ENCODE results near the gene HCCS. TPM values are rescaled to one million over a fixed set of nuclear protein-coding genes. Genes with fewer than 3 reads are reported as not detected.

HCCS gene
- 14.5 and 22.3 TPM in 2 replicates for total RNA-seq

GRCh38 chrX:11111037-11111851 is at the start of gene HCCS:
TSS of gene HCCS (plus strand) at chrX:11111332. CDS start at chrX:11112061, 729 bp downstream.

Small RNA genes lying within 50 kb of the gene (small RNA-seq; reads per million reads assigned to genes)
- gene RF00019 (not detected), gene RF02271 (not detected)

Other genes with a start within 250 kb of the HCCS start
- not detected in 2 replicates for gene AMELX, start 182.1 kb downstream of the HCCS start, total RNA-seq

All from placental epithelial cell (primary cell).